Suprapubic skin (tissue), 4 donors: Measurements from ENCODE around the gene GFOD2. TPM values are rescaled to one million over a fixed set of nuclear protein-coding genes. Genes with fewer than 3 reads are reported as not detected.
A peak's percentile ranks its signal among the peaks of the same experiment; 100 is the strongest.

Experiments
- DNase-seq, 2 donors: peaks; one replicate each; pipeline ENCODE4 v3.0.0-alpha.2; 2019; ENCODE audit warnings: low spot score in 2 of 2
- H3K27ac ChIP-seq: fragments of 200-600 bp; sonication (generic); one replicate; pipeline ENCODE4 v1.5.1; 2019
- H3K27me3 ChIP-seq: fragments of 200-600 bp; sonication (generic); one replicate; pipeline ENCODE4 v1.5.1; 2019
- H3K36me3 ChIP-seq: fragments of 200-600 bp; sonication (generic); one replicate; pipeline ENCODE4 v1.5.1; 2019
- H3K4me1 ChIP-seq: fragments of 200-600 bp; sonication (generic); one replicate; pipeline ENCODE4 v1.5.1; 2019
- H3K4me3 ChIP-seq: fragments of 200-600 bp; sonication (generic); one replicate; pipeline ENCODE4 v1.5.1; 2019; ENCODE audit warnings: mild to moderate bottlenecking
- H3K9me3 ChIP-seq: fragments of 200-600 bp; sonication (generic); one replicate; pipeline ENCODE4 v1.5.1; 2019
- CTCF ChIP-seq, 2 donors: fragments of 200-600 bp in 1 of 2; fragments of 450-650 bp in 1 of 2; sonication (generic) in 1 of 2; IDR thresholded peaks; one replicate each; pipeline ENCODE4 v1.5.1; 2016 to 2019; ENCODE audit warnings: antibody characterized with exemption in 2 of 2, mild to moderate bottlenecking in 1 of 2, moderate library complexity in 1 of 2
- EP300 ChIP-seq: sonication (generic); formaldehyde crosslinking; IDR thresholded peaks from one replicate; pipeline ENCODE4 v1.6.1; 2017; ENCODE audit warnings: antibody characterized with exemption
- POLR2A ChIP-seq, 2 donors: fragments of 450-650 bp; IDR thresholded peaks; one replicate each; pipeline ENCODE4 v1.6.1; 2017; ENCODE audit warnings: antibody characterized with exemption in 2 of 2, mild to moderate bottlenecking in 2 of 2, moderate library complexity in 2 of 2
- POLR2AphosphoS5 ChIP-seq, 3 donors: sonication (generic); formaldehyde crosslinking; IDR thresholded peaks; one replicate each; pipeline ENCODE4 v1.6.1; 2017; ENCODE audit warnings: antibody characterized with exemption in 3 of 3
- WGBS: methylation state at CpG from one replicate; pipeline ENCODE4 v1.1.5; 2018; 5-methylcytosine and 5-hydroxymethylcytosine counted together
- total RNA-seq, 4 donors: library from RNA; depleted of rRNA; stranded (reverse); fragments of >200 nt; gene quantifications; one replicate each; pipeline ENCODE4 v1.1.0, GENCODE V29; 2016

The GFOD2 gene
- total RNA-seq, 4 donors from 2014 or later, result 18.3 to 31.1 (median 25.9) TPM

- no peak for DNase-seq
- Histone ChIP-seq H3K4me3 (no peak overlapping the region), H3K27ac (peak overlapping the region; percentile 80), H3K9me3 (no peaks in the 10 kb centered on the region), H3K36me3 (peaks cover 7% of the 10 kb centered on the region), H3K4me1 (peaks cover 53% of the 10 kb centered on the region), H3K27me3 (no peaks in the 10 kb centered on the region)
- 50% methylated on average over 8 of the region's 13 CpGs for WGBS
- TF ChIP-seq EP300, result no peak
- no peak for TF ChIP-seq POLR2A (IDR thresholded peaks at IDR 0.05)
- no peak for TF ChIP-seq POLR2AphosphoS5 (IDR thresholded peaks at IDR 0.05)
- TF ChIP-seq CTCF (IDR thresholded peaks at IDR 0.05), result peak; percentile 61 to 75
Observed at GRCh38 chr16:67672739-67673662, 46.1 kb downstream of the GFOD2 start.

- Histone ChIP-seq H3K36me3 (peaks cover 7% of the 10 kb centered on the region), H3K27ac (no peak overlapping the region), H3K4me1 (peaks cover 57% of the 10 kb centered on the region)
Observed at GRCh38 chr16:67672306-67672705, 46.8 kb downstream of the GFOD2 start.

GRCh38 chr16:67669499-67670101, 49.5 kb downstream of the GFOD2 start:
- WGBS, result 79% methylated on average over 8 of the region's 10 CpGs

More at GRCh38 chr16:67672306-67672705, 46.8 kb downstream of the GFOD2 start:
- Histone ChIP-seq H3K4me3 (no peak overlapping the region), H3K9me3 (no peaks in the 10 kb centered on the region), H3K27me3 (no peaks in the 10 kb centered on the region)
- WGBS, result 31% methylated on average over 4 of the region's 4 CpGs
- no peak for DNase-seq
- no peak for TF ChIP-seq CTCF (IDR thresholded peaks at IDR 0.05)
- TF ChIP-seq POLR2A (IDR thresholded peaks at IDR 0.05), result no peak
- no peak for TF ChIP-seq POLR2AphosphoS5 (IDR thresholded peaks at IDR 0.05)
- no peak for TF ChIP-seq EP300

GRCh38 chr16:67668495-67669157, 50.5 kb downstream of the GFOD2 start:
- Histone ChIP-seq H3K36me3 (peaks cover 3% of the 10 kb centered on the region), H3K9me3 (no peaks in the 10 kb centered on the region), H3K27ac (no peak overlapping the region), H3K27me3 (no peaks in the 10 kb centered on the region), H3K4me3 (no peak overlapping the region), H3K4me1 (peaks cover 47% of the 10 kb centered on the region)
- WGBS, result 82% methylated on average over 6 of the region's 6 CpGs
- TF ChIP-seq CTCF (IDR thresholded peaks at IDR 0.05) (no peak), POLR2A (IDR thresholded peaks at IDR 0.05) (no peak), EP300 (no peak), POLR2AphosphoS5 (IDR thresholded peaks at IDR 0.05) (no peak)
- DNase-seq, result no peak

More at GRCh38 chr16:67669499-67670101, 49.5 kb downstream of the GFOD2 start:
- H3K36me3 ChIP-seq, result no peaks in the 10 kb centered on the region
- no peak overlapping the region for H3K4me3 ChIP-seq
- H3K27ac ChIP-seq, result no peak overlapping the region
- peaks cover 56% of the 10 kb centered on the region for H3K4me1 ChIP-seq
- H3K27me3 ChIP-seq, result no peaks in the 10 kb centered on the region
- no peak for DNase-seq
- H3K9me3 ChIP-seq, result no peaks in the 10 kb centered on the region
- TF ChIP-seq EP300 (no peak), CTCF (IDR thresholded peaks at IDR 0.05) (no peak), POLR2A (IDR thresholded peaks at IDR 0.05) (no peak), POLR2AphosphoS5 (IDR thresholded peaks at IDR 0.05) (no peak)
